Omental fat pad (tissue), 4 donors: ENCODE measurements around the gene FAR1. TPM values are rescaled to one million over a fixed set of nuclear protein-coding genes. Genes with fewer than 3 reads are reported as not detected.
A peak's percentile ranks its signal among the peaks of the same experiment; 100 is the strongest.

ENCODE experiments used
- ATAC-seq: fragments of 150-250 bp; one replicate; pipeline ENCODE4 v1.9.1; 2016; ENCODE audit warnings: mild to moderate bottlenecking, moderate library complexity; ENCODE audit not compliant: low FRiP score
- DNase-seq: peaks from one replicate; pipeline ENCODE4 v3.0.0-alpha.2; 2019; ENCODE audit warnings: low spot score
- CTCF ChIP-seq, 3 donors: fragments of 450-650 bp; IDR thresholded peaks; one replicate each; pipeline ENCODE4 v1.5.1; 2016 to 2017; ENCODE audit warnings: antibody characterized with exemption in 3 of 3, mild to moderate bottlenecking in 3 of 3, moderate library complexity in 2 of 3
- total RNA-seq, 4 donors: library from RNA; depleted of rRNA; stranded (reverse); fragments of >200 nt; gene quantifications; one replicate each; pipeline ENCODE4 v1.1.0, GENCODE V29; 2016

The FAR1 gene
- total RNA-seq, 4 donors from 2014 or later, result 35.4 to 56.8 (median 45.4) TPM

- no peak for DNase-seq
- TF ChIP-seq CTCF (IDR thresholded peaks at IDR 0.05), result no peak
Measured at GRCh38 chr11:13663631-13664071, 4.8 kb upstream of the FAR1 start.

DNA sequence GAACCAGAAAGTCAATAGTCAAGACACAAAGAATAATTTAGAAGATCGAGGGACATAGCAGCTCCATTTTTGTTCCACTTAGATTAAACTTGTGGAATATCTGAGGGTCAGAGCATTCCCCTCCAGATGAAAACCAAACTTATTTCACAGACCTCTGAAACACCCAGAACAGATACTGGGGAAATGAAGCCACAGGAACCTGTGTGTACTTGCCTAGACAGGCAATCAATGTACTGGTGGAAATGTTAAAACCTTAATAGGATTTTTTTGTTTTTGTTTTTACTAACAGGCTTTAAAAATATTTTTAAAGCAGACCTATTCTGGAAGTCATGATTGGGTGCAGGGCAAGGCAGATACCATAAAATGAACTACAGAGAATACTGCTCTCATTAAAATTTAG, 4.1 kb upstream of the FAR1 start:
- DNase-seq (no peak), ATAC-seq (no peak)
- TF ChIP-seq CTCF (IDR thresholded peaks at IDR 0.05), result no peak

More at GRCh38 chr11:13663631-13664071, 4.8 kb upstream of the FAR1 start:
- ATAC-seq, result no peak

GRCh38 chr11:13666708-13667107, 1.8 kb upstream of the FAR1 start:
- ATAC-seq, result no peak
- TF ChIP-seq CTCF (IDR thresholded peaks at IDR 0.05), result no peak
- DNase-seq, result no peak

DNA sequence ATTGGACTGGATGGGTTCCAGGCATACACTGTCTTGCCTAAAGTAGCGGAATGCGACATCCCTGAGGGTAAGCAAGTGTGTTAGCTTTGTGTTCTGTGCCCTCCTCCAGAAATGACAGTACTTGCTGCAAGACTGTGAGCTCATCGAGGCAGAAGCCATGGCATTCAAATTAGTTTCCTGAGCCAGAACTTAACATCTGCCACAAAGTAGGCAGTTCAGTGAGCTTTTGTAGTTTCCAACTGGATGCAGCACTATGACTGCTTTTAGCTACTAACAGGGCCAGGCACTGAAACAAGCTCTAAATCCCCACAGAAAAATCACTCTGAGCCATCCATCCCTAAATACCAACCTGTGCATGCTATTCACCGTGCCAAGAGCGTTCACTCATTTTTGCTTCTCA, 1.2 kb upstream of the FAR1 start:
- DNase-seq, result no peak
- TF ChIP-seq CTCF (IDR thresholded peaks at IDR 0.05), result no peak
- ATAC-seq, result no peak

DNA sequence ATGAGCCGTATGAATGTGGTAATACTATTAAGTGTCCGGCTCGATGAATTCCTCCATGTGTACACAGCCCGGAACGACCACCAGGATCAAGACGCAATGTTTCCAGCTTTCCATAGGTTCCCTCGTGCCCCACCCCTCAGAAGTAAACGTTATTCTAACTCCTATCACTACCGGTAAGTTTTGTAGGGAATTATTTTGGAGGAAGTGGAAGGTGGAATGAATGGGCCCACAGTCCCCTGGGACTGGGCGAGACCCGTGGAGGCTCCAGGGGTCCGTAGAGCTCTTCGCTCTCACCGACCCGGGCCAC, 720 bp upstream of the FAR1 start:
- no peak for DNase-seq
- ATAC-seq, result no peak
- TF ChIP-seq CTCF (IDR thresholded peaks at IDR 0.05), result no peak

GRCh38 chr11:13668957-13669521, 571 bp downstream of the FAR1 start:
- no peak for DNase-seq
- no peak for TF ChIP-seq CTCF (IDR thresholded peaks at IDR 0.05)
- peak; percentile 37 for ATAC-seq

DNA sequence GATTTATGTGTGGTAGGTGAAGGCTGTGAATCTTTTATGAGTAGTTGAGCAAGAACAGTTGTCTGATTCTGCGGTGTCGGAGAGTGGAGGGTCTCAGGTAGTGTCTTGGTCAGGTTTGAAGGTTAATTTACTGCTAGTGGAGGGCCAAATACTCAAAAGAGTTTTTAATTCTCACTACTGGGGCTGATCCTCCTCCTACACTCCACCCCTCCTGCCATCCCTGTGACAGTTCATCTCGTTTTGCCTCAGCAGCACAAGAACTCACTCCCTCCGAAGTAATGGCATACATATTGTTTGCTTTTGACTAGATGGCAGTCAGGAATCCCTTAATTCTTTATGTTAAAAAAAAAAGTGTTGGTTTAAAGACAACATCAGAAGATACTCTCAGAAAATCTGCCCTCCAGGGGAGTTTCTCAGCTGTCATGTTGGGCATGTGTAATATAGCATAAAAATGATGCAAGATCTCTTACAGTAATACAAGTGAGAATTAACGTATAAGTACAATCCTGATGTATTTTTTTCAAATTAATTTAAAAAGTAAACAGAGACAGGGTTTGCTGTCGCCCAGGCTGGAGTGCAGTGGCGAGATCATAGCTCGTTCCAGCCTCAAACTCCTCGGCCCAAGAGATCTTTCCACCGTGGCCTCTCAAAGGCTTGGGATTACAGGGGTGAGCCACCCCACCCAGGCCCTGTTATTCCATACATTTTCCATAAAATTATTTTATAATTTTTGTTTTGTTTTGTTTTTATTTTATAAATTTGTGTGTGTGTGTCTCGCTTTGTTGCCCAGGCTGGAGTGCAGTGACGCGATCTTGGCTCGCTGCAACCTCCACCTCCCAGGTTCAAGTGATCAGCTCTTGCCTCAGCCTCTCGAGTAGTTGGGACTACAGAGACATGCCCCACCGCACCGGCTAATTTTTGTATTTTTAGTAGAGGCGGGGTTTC, 1.3 kb downstream of the FAR1 start:
- TF ChIP-seq CTCF (IDR thresholded peaks at IDR 0.05), result no peak
- no peak for ATAC-seq
- no peak for DNase-seq
